ENCODE measurements around the gene C6orf58.
A peak's percentile ranks its signal among the peaks of the same experiment; 100 is the strongest.
"Not testable (repeated sequence)": the region's sequence is repeated elsewhere in the genome, so short reads cannot be mapped to it uniquely, and the experiment has no call there.

Gene C6orf58

GRCh38 chr6:127589135-127589534 is 12.2 kb downstream of the C6orf58 start:
- no peak for FAIRE-seq
- no peak for DNase-seq (ENCODE audit: insufficient read length, low spot score)
- no peak for TF ChIP-seq CTCF (IDR thresholded peaks at IDR 0.05; ENCODE audit: insufficient read depth, missing control alignments)

GRCh38 chr6:127590344-127590743 is 13.4 kb downstream of the C6orf58 start:
- FAIRE-seq = no peak

GRCh38 chr6:127592964-127593363 is 16.0 kb downstream of the C6orf58 start:
- FAIRE-seq (no peak), DNase-seq (ENCODE audit: insufficient read length, low spot score) (no peak)

More at GRCh38 chr6:127590344-127590743, 13.4 kb downstream of the C6orf58 start:
- TF ChIP-seq CTCF (IDR thresholded peaks at IDR 0.05; ENCODE audit: insufficient read depth, missing control alignments) = no peak
- no peak for DNase-seq (ENCODE audit: insufficient read length, low spot score)

GRCh38 chr6:127593456-127593855 is 16.5 kb downstream of the C6orf58 start:
- not testable (repeated sequence) for DNase-seq (ENCODE audit: insufficient read length, low spot score); FAIRE-seq

More at GRCh38 chr6:127592964-127593363, 16.0 kb downstream of the C6orf58 start:
- no peak for TF ChIP-seq CTCF (IDR thresholded peaks at IDR 0.05; ENCODE audit: insufficient read depth, missing control alignments)

GRCh38 chr6:127606131-127606562 is 29.2 kb downstream of the C6orf58 start:
- peak; percentile 43 for TF ChIP-seq CTCF (IDR thresholded peaks at IDR 0.05; ENCODE audit: insufficient read depth, missing control alignments)
- peak; percentile 85 for FAIRE-seq
- peak; percentile 8 for DNase-seq (ENCODE audit: insufficient read length, low spot score)

GRCh38 chr6:127608554-127609270 is 31.7 kb downstream of the C6orf58 start:
- TF ChIP-seq CTCF (IDR thresholded peaks at IDR 0.05; ENCODE audit: insufficient read depth, missing control alignments) = no peak
- FAIRE-seq = no peak
- DNase-seq (ENCODE audit: insufficient read length, low spot score) = no peak

GRCh38 chr6:127618729-127619128 is 41.8 kb downstream of the C6orf58 start:
- TF ChIP-seq CTCF (IDR thresholded peaks at IDR 0.05; ENCODE audit: insufficient read depth, missing control alignments) = no peak
- DNase-seq (ENCODE audit: insufficient read length, low spot score) = no peak
- FAIRE-seq = no peak
